PC-9 (cell line): ENCODE results near the gene MOB3C. TPM values are rescaled to one million over a fixed set of nuclear protein-coding genes. Genes with fewer than 3 reads are reported as not detected.

Experiments
- BruUV-seq: library from RNA; stranded (reverse); fragments of 400-500 nt; replicated peaks from 2 replicates; lab custom pipeline; 2021; lab: Mats Ljungman, UMichigan
- CTCF ChIA-PET: fragments of 300-600 bp; sonication (Branson Sonifier 250); formaldehyde crosslinking; loops from one replicate; lab custom pipeline; 2022; ENCODE audit warnings: antibody characterized with exemption; lab: Charles Lee
- POLR2A ChIA-PET: fragments of 300-600 bp; sonication (Branson Sonifier 250); formaldehyde crosslinking; loops from one replicate; lab custom pipeline; 2022; ENCODE audit warnings: antibody characterized with exemption; ENCODE audit not compliant: unreplicated experiment; lab: Charles Lee
- DNase-seq, 2 experiments: peaks; one replicate each; pipeline versions ENCODE4 v3.0.0 to v3.0.0-alpha.2; 2015 to 2022; ENCODE audit warnings: mixed read lengths in 1 of 2
- H2AFZ ChIP-seq: fragments of 200-600 bp; sonication (generic); 2 replicates; pipeline ENCODE4 v1.8.1; 2017; ENCODE audit warnings: antibody characterized with exemption
- H3F3A ChIP-seq: fragments of 200-600 bp; sonication (generic); 2 replicates; pipeline ENCODE4 v1.8.1; 2017; ENCODE audit warnings: antibody characterized with exemption, mild to moderate bottlenecking, low read depth; ENCODE audit not compliant: insufficient read depth
- H3K27ac ChIP-seq: fragments of 200-600 bp; sonication (generic); 2 replicates; pipeline ENCODE4 v1.6.1; 2016; ENCODE audit warnings: mixed run types
- H3K27me3 ChIP-seq: fragments of 200-600 bp; sonication (generic); 2 replicates; pipeline ENCODE4 v1.6.1; 2016; ENCODE audit warnings: low read depth, mixed run types; ENCODE audit not compliant: insufficient read depth
- H3K36me3 ChIP-seq: fragments of 200-600 bp; sonication (generic); 2 replicates; pipeline ENCODE4 v1.6.1; 2016; ENCODE audit warnings: low read depth, mixed run types
- H3K4me1 ChIP-seq: fragments of 200-600 bp; sonication (generic); replicated peaks from 2 replicates; pipeline ENCODE4 v1.6.1; 2016; ENCODE audit warnings: mixed run types; ENCODE audit not compliant: insufficient read depth
- H3K4me2 ChIP-seq: fragments of 200-600 bp; sonication (generic); 2 replicates; pipeline ENCODE4 v1.6.1; 2017; ENCODE audit warnings: mixed run types
- H3K4me3 ChIP-seq: fragments of 200-600 bp; sonication (generic); 2 replicates; pipeline ENCODE4 v1.6.1; 2016; ENCODE audit warnings: mixed run types
- H3K79me2 ChIP-seq: fragments of 200-600 bp; sonication (generic); 2 replicates; pipeline ENCODE4 v1.6.1; 2017; ENCODE audit warnings: low read depth, mixed run types
- H3K9me2 ChIP-seq: fragments of 200-600 bp; sonication (generic); 2 replicates; pipeline ENCODE4 v1.8.1; 2017; ENCODE audit warnings: mild to moderate bottlenecking; ENCODE audit not compliant: insufficient read depth
- H3K9me3 ChIP-seq: fragments of 200-600 bp; sonication (generic); 2 replicates; pipeline ENCODE4 v1.8.1; 2016; ENCODE audit warnings: low read depth; ENCODE audit not compliant: insufficient read depth
- H4K20me1 ChIP-seq: fragments of 200-600 bp; sonication (generic); 2 replicates; pipeline ENCODE4 v1.8.1; 2017; ENCODE audit not compliant: insufficient read depth
- CTCF ChIP-seq: fragments of 200-600 bp; sonication (generic); conservative IDR thresholded peaks from 2 replicates; pipeline ENCODE4 v1.6.1; 2017; ENCODE audit warnings: mixed run types, antibody characterized with exemption, mild to moderate bottlenecking, moderate library complexity
- EZH2 ChIP-seq: fragments of 200-600 bp; sonication (generic); IDR thresholded peaks from 2 replicates; pipeline ENCODE4 v1.8.0; 2017; ENCODE audit warnings: antibody characterized with exemption, low read depth
- intact Hi-C: fragments of 100-400 bp; cut with micrococcal nuclease; formaldehyde crosslinking; loops from one replicate; pipeline ENCODE4 v1.10.0; 2022; ENCODE audit not compliant: unreplicated experiment
- total RNA-seq: library from RNA; stranded (reverse); gene quantifications from 2 replicates; pipeline ENCODE4 v1.2.3, GENCODE V29; 2021

Gene MOB3C
- total RNA-seq, 1 experiment from 2014 or later = 35.2 TPM

DNA sequence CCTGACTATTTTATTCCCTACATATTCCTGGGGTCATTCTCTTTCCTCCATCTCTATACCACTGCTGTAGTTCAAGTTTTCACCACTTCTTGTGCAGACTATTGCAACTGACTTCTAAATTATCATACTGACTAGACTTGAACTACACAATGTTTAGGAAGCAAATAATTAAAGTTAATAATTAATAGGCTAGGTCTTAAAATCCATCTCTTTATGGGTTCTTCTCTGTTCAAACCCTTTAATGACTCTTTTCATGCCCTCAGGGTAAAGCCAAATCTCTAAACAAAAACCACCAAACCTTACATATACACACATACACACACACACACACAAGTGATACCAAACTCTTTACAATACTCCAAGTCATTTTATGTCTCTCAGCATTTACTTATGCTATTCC is 22.3 kb upstream of the MOB3C start:
- Histone ChIP-seq H3K4me2 (no peak overlapping the region), H3K79me2 (no peaks in the 10 kb centered on the region), H3K4me1 (peaks cover 18% of the 10 kb centered on the region), H3F3A (peaks cover 13% of the 10 kb centered on the region), H3K4me3 (no peak overlapping the region), H3K36me3 (peaks cover 11% of the 10 kb centered on the region; the same call in 1 of the 2 replicates), H3K9me2 (no peaks in the 10 kb centered on the region), H2AFZ (no peak overlapping the region), H4K20me1 (no peaks in the 10 kb centered on the region), H3K27me3 (no peaks in the 10 kb centered on the region), H3K9me3 (no peaks in the 10 kb centered on the region), H3K27ac (no peak overlapping the region)
- intact Hi-C loops = no loop called here
- no TSS peak for BruUV-seq
- DNase-seq = no peak
- CTCF ChIA-PET = no interaction called here
- POLR2A ChIA-PET = no interaction called here
- no peak for TF ChIP-seq CTCF
- no peak for TF ChIP-seq EZH2

GRCh38 chr1:46637444-46638083 is 21.0 kb upstream of the MOB3C start:
- CTCF ChIA-PET = no interaction called here
- POLR2A ChIA-PET = interaction anchor here (0.6 kb wide), 1 partner anchor 739 kb away, joined by 3 read pairs; no protein-coding TSS in a partner anchor

DNA sequence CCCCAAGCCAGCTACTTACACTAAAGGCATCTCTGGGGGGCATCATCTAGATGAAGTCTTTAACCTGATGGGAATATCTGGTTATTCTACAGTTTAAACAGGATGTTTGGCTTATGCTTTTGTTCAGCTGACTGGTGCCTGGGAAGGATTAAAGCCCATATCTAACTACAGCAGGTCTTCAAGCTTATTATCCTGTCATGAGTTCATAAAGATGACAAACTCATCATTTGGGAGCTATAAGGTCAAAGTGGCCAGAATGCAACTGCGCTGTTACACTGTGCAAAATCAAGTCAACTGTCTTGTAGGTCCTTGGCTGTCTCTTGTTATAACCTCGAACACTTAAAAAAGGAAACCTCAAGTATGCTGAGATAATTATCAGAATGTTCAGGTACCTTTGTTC is 18.6 kb upstream of the MOB3C start:
- no TSS peak for BruUV-seq
- POLR2A ChIA-PET = no interaction called here
- CTCF ChIA-PET = interaction anchor here (0.6 kb wide), 1 partner anchor 8 kb away, joined by 3 read pairs; no protein-coding TSS in a partner anchor

More at GRCh38 chr1:46637444-46638083, 21.0 kb upstream of the MOB3C start:
- TF ChIP-seq EZH2 (no peak), CTCF (no peak)
- intact Hi-C loops = no loop called here
- no peak overlapping the region for H3K4me3 ChIP-seq
- H3K36me3 ChIP-seq = peaks cover 17% of the 10 kb centered on the region; the same call in 1 of the 2 replicates
- H4K20me1 ChIP-seq = no peaks in the 10 kb centered on the region
- no peak overlapping the region for H2AFZ ChIP-seq
- no peaks in the 10 kb centered on the region for H3K9me2 ChIP-seq
- H3K4me1 ChIP-seq = peaks cover 4% of the 10 kb centered on the region
- no peaks in the 10 kb centered on the region for H3K9me3 ChIP-seq
- BruUV-seq = no TSS peak
- no peaks in the 10 kb centered on the region for H3K27me3 ChIP-seq
- no peak overlapping the region for H3K27ac ChIP-seq
- 0 out of 2 replicates have a peak, but pooled peaks cover 1% of the 10 kb centered on the region for H3F3A ChIP-seq
- no peak for DNase-seq
- no peaks in the 10 kb centered on the region for H3K79me2 ChIP-seq
- H3K4me2 ChIP-seq = no peak overlapping the region

More for the DNA sequence above, 18.6 kb upstream of the MOB3C start:
- H3K27me3 ChIP-seq = no peaks in the 10 kb centered on the region
- TF ChIP-seq CTCF (no peak), EZH2 (no peak)
- no peak overlapping the region for H2AFZ ChIP-seq
- H3K9me3 ChIP-seq = no peaks in the 10 kb centered on the region
- H3K27ac ChIP-seq = no peak overlapping the region
- H3K36me3 ChIP-seq = 0 out of 2 replicates have a peak, but pooled peaks cover 9% of the 10 kb centered on the region
- no peaks in the 10 kb centered on the region for H4K20me1 ChIP-seq
- H3K4me2 ChIP-seq = no peak overlapping the region
- H3K79me2 ChIP-seq = no peaks in the 10 kb centered on the region
- no peak for DNase-seq
- H3K4me3 ChIP-seq = no peak overlapping the region
- intact Hi-C loops = no loop called here
- no peaks in the 10 kb centered on the region for H3K4me1 ChIP-seq
- H3K9me2 ChIP-seq = no peaks in the 10 kb centered on the region
- H3F3A ChIP-seq = no peaks in the 10 kb centered on the region
